HUES64 (cell line): ENCODE measurements around the gene KIAA1671.

Experiments
- H3K27ac ChIP-seq: 2 replicates; pipeline ENCODE4 v1.7.0; 2013; ENCODE audit warnings: low read depth, low read length, inconsistent platforms
- H3K27me3 ChIP-seq: 2 replicates; pipeline ENCODE4 v1.6.1; 2013; ENCODE audit warnings: mild to moderate bottlenecking, low read length; ENCODE audit not compliant: insufficient read depth
- H3K36me3 ChIP-seq: 2 replicates; pipeline ENCODE4 v1.6.1; 2013; ENCODE audit warnings: mild to moderate bottlenecking, low read length; ENCODE audit not compliant: insufficient read depth
- H3K4me1 ChIP-seq: 2 replicates; pipeline ENCODE4 v1.6.1; 2013; ENCODE audit warnings: mild to moderate bottlenecking, low read length, moderate library complexity; ENCODE audit not compliant: insufficient read depth
- H3K4me3 ChIP-seq: 2 replicates; pipeline ENCODE4 v1.5.1; 2013; ENCODE audit warnings: mild to moderate bottlenecking, low read length, moderate library complexity
- H3K9ac ChIP-seq: 2 replicates; pipeline ENCODE4 v1.6.1; 2013; ENCODE audit warnings: mild to moderate bottlenecking, low read depth, low read length
- H3K9me3 ChIP-seq: 2 replicates; pipeline ENCODE4 v1.6.1; 2013; ENCODE audit warnings: low read depth, low read length; ENCODE audit not compliant: insufficient read depth
- WGBS: fragments of 150-250, 120-280 bp; methylation state at CpG from one replicate; pipeline ENCODE4 v1.1.7; 2013; ENCODE audit warnings: missing lambda C conversion rate; 5-methylcytosine and 5-hydroxymethylcytosine counted together

The KIAA1671 gene

DNA sequence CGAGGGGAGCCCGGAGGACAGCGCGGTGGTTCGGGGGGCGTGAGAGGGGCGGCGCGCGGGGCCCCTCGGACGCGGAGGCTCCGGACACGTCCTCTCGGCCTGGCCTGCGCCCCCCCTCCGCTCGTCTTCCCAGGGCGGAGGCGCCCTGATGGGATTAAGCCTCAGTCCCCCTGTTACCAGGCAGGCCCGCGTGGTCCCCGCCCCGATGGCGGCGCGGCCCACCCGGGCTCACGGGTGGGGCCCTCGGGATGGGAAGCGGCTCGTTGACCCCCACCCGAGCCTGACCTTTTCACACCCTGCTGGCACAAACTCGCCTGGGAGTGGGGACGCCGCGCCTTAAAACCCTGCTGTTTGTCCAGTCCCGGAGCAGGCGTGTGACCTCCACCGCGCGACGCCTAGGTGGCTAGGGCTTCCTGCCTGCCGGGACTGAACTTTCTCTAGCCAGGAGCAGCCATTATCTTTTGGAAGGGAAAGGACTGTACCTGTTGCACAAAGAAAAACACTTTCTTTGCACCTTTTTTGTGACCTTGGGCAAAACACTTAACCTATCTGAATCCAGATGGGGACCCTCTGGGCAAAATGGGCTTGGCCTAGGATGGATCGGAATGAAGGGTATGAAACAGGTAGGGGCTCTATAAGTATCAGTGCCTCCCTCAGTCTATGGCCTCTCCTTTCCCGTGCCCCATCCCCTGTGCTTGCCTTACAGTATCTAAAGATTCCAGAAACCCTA, 1.0 kb downstream of the KIAA1671 start:
- Histone ChIP-seq H3K9me3 (no peaks in the 10 kb centered on the region), H3K27me3 (no peaks in the 10 kb centered on the region), H3K4me1 (peaks cover 17% of the 10 kb centered on the region), H3K36me3 (no peaks in the 10 kb centered on the region), H3K9ac (peak overlapping the region; percentile 97), H3K4me3 (peak overlapping the region; percentile 96), H3K27ac (peak overlapping the region; percentile 76)
- WGBS = 4% methylated on average over 47 of the region's 47 CpGs

DNA sequence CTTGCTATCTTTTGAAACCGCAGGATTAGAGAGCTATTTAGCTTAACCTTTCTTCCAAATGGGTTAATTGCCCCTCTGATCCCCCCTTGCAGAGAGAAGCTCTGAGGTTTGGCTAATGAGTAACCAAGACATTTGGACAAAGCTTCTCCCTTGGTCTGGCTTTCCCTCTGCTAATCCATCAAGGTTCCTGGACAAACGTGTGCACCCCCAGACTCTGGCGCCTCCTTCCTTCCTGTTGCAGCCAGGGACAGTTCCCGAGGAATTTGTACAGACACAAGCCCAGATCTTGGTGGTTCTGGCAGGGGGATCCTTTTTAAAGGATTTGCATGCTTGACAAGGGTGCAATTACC, 1.6 kb downstream of the KIAA1671 start:
- H3K4me1 ChIP-seq = peaks cover 17% of the 10 kb centered on the region
- no peaks in the 10 kb centered on the region for H3K9me3 ChIP-seq
- H3K27me3 ChIP-seq = no peaks in the 10 kb centered on the region
- no peaks in the 10 kb centered on the region for H3K36me3 ChIP-seq
- H3K9ac ChIP-seq = peak overlapping the region; percentile 97; the same call in 1 of the 2 replicates
- H3K4me3 ChIP-seq = peak overlapping the region; percentile 96
- 63% methylated on average over 4 of the region's 4 CpGs for WGBS
- H3K27ac ChIP-seq = no peak overlapping the region

DNA sequence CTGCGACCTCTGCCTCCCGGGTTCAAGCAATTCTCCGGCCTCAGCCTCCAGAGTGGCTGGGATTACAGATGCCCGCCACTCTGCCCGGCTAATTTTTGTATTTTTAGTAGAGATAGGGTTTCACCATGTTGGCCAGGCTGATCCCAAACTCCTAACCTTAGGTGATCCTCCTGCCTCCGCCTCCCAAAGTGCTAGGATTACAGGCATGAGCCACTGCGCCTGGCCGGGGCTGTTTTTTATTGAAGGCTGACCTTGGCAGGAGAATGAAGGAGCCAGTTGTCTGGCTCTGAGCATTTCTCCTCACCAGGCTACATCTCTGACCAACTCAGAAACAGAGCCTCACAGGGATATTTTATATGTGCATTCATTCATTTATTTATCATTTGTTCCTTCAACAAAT, 2.3 kb downstream of the KIAA1671 start:
- H3K27me3 ChIP-seq = no peaks in the 10 kb centered on the region
- H3K4me3 ChIP-seq = no peak overlapping the region
- no peak overlapping the region for H3K27ac ChIP-seq
- 87% methylated on average over 8 of the region's 8 CpGs for WGBS
- H3K4me1 ChIP-seq = peaks cover 12% of the 10 kb centered on the region
- H3K36me3 ChIP-seq = no peaks in the 10 kb centered on the region
- H3K9ac ChIP-seq = no peak overlapping the region
- H3K9me3 ChIP-seq = no peaks in the 10 kb centered on the region

DNA sequence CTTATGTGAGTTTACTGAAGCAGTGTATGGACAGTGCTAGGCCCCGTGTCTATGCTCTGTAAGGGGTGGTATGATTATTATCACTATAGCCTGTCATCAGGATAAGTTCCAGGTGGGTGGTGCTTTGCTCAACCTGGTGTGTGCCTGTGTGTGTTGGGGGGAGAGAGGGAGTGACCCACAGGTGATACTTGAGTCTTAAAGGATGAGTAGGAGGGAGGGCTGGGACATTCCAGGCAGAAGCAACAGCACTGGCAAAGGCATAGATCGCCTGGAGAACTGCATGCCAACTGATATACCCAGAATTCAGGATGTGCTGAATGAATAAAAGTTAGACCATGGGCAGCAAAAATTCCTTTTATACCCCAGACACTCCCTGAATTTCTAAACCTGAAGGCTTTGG, 4.5 kb downstream of the KIAA1671 start:
- Histone ChIP-seq H3K9me3 (no peaks in the 10 kb centered on the region), H3K4me3 (no peak overlapping the region), H3K27ac (no peak overlapping the region), H3K27me3 (no peaks in the 10 kb centered on the region), H3K9ac (no peak overlapping the region), H3K4me1 (peaks cover 10% of the 10 kb centered on the region), H3K36me3 (no peaks in the 10 kb centered on the region)
- WGBS = 81% methylated on average over 2 of the region's 2 CpGs

DNA sequence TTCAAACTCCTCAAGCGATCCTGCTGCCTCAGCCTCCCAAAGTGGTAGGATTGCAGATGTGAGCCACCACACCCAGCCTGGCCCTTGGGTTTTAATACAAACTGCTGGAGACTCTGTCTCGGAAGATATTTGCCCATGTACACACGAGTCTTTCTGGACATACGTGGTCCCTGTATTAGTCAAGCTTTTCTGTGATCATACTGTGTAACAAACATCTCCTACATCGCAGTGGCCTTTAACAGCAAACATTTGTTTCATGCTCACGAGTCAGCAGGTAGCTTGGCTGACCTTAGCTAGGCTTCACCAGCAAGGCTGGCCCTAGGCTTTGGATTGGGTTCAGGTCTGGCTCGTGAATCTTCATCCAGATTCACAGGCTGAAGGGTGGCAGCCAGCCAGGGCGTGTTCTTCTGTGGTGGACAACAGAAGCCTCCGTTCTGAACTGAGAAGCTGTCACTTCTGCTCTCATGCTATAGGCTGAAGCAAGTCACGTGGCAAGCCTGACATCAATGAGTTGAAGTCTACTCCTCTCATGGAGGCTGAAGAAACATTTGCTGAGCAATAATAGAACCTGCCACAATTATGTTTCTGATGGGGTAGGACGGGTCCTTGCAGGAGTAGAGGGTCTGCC, 8.8 kb downstream of the KIAA1671 start:
- H3K4me3 ChIP-seq = no peak overlapping the region
- H3K36me3 ChIP-seq = no peaks in the 10 kb centered on the region; the same call in 1 of the 2 replicates
- H3K4me1 ChIP-seq = no peaks in the 10 kb centered on the region; the same call in 1 of the 2 replicates
- H3K27ac ChIP-seq = no peak overlapping the region
- no peaks in the 10 kb centered on the region for H3K27me3 ChIP-seq
- no peaks in the 10 kb centered on the region for H3K9me3 ChIP-seq
- WGBS = 93% methylated on average over 11 of the region's 11 CpGs
- no peak overlapping the region for H3K9ac ChIP-seq

DNA sequence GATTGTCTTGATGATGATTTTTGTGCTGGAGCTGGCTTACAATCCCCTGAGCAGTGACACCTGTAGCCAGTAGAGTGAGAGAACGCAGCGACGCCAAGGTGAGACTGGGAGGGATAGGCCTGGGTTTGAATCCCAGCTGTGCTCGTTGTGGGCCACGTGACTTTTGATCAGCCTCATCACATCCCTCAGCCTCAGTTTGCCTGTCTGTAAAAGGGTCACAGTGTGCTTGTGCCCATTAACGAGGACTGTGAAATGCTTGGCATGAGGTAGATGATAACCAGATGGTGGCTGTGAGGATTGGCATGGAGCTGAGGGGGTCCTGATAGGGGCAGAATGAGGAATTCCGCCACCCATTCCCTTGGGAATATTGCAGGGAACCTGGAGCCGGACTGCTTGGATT, 9.6 kb downstream of the KIAA1671 start:
- H3K36me3 ChIP-seq = no peaks in the 10 kb centered on the region; the same call in 1 of the 2 replicates
- H3K4me1 ChIP-seq = no peaks in the 10 kb centered on the region; the same call in 1 of the 2 replicates
- H3K27ac ChIP-seq = no peak overlapping the region
- no peak overlapping the region for H3K9ac ChIP-seq
- WGBS = 98% methylated on average over 8 of the region's 8 CpGs
- no peaks in the 10 kb centered on the region for H3K9me3 ChIP-seq
- H3K27me3 ChIP-seq = no peaks in the 10 kb centered on the region
- H3K4me3 ChIP-seq = no peak overlapping the region

DNA sequence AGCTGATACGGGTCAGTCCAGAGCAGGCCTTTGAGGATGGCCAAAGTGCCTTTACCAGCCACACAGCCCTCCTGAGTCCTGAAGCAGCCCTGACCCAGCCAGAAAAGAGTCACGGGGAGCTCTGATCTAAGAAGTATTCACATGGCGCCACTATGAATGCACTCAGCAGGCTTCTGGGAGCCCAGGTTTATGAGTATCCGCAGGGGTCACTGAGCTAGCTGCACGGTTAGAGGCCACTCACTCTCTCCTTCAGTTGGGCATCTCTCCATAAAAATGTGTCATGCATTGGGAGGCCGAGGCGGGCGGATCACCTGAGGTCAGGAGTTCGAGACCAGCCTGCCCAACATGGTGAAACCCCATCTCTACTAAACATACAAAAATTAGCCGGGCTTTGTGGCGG, 10.3 kb downstream of the KIAA1671 start:
- WGBS = 93% methylated on average over 11 of the region's 11 CpGs
- no peak overlapping the region for H3K4me3 ChIP-seq

DNA sequence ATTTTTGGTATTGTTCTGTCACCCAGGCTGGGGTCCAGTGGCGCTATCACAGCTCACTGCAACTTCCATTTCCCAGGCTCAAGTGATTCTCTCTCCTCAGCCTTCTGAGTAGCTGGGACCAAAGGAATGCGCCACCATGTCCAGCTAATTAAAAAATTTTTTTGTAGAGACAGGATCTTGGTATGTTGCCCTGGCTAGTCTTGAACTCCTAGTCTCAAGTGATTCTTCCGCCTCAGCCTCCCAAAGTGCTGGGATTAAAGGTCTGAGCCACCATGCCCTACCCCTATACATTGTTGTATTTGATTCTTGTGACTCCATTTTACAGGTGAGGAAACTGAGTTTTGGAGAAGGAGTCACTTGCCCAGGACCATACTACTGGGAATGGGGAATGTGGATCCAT, 11.9 kb downstream of the KIAA1671 start:
- H3K9me3 ChIP-seq = no peaks in the 10 kb centered on the region
- H3K27me3 ChIP-seq = no peaks in the 10 kb centered on the region
- 95% methylated on average over 3 of the region's 3 CpGs for WGBS
- H3K4me3 ChIP-seq = no peak overlapping the region
- H3K4me1 ChIP-seq = peaks cover 13% of the 10 kb centered on the region
- H3K9ac ChIP-seq = no peak overlapping the region
- H3K27ac ChIP-seq = no peak overlapping the region
- H3K36me3 ChIP-seq = no peaks in the 10 kb centered on the region; the same call in 1 of the 2 replicates

More for the DNA sequence above, 10.3 kb downstream of the KIAA1671 start:
- H3K27me3 ChIP-seq = no peaks in the 10 kb centered on the region
- H3K36me3 ChIP-seq = no peaks in the 10 kb centered on the region; the same call in 1 of the 2 replicates
- H3K9ac ChIP-seq = no peak overlapping the region
- H3K27ac ChIP-seq = no peak overlapping the region
- peaks cover under 1% of the 10 kb centered on the region; the same call in 1 of the 2 replicates for H3K4me1 ChIP-seq
- H3K9me3 ChIP-seq = no peaks in the 10 kb centered on the region

DNA sequence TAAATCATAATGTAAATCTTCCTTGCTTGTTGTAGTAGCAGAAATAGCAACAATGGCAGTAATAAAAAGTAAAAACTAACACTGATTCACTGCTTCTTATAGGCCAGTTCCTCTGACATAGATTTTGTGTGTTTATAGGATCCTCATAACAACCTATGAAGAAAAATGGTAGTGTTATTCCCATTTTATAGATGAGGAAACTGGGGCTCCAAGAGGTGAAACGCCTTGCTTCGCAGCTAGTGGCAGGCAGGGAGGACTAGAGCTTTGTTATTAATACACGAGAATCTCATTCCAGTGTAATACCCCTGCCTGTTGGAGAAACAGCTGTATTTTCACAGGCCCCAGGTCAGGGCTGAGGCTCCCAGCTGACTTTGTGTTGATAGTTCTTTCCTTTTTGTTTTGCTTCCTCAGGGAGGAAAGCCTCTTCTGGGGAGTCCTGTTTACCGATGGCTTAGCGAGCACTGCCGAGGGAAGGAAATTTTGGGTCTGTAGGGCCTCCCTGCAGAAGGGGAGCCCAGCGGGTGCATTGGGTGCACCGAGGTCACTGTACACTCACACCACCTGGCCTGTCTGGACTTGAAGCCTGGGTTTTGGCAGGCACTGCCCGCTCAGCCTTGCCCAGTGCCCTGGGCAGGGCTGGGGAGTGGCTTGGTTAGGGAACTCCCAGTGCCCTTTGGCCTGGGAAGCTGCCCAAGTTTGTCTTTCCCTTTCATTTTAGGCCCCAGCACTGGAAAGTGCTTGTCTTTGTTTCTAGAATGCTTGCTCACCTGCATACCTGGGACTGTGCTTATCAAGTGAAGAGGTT, 13.5 kb downstream of the KIAA1671 start:
- 0 out of 2 replicates have a peak overlapping the region, but pooled peaks have one; percentile 8 for H3K9ac ChIP-seq
- H3K4me3 ChIP-seq = no peak overlapping the region
- H3K27ac ChIP-seq = peak overlapping the region; percentile 68; the same call in 1 of the 2 replicates

DNA sequence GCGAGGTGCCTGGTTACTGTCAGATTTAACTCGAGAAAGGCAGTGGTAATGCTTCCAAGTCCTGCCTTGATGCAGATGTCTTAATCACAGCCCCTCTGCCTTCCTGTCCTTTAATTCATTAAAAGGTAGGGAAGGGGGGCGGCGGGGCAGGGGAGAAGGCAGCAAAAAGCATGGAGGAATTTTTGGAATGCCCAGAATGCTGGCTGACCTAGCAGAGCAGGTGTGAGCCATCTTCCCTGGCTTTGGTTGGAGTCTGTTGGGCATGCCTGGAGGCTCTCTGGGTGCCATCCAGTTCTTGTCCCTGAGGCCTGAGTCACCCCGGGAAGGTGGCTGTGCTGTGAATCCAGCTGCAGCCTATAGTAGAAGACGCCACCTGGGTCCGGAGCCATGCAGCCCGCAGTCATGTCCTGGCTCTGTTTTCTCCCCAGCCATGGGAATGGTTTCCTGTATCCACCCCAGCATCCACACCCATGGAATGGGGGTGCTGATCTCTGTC, 15.6 kb downstream of the KIAA1671 start:
- WGBS = 79% methylated on average over 8 of the region's 8 CpGs
- peak overlapping the region; percentile 46; the same call in 1 of the 2 replicates for H3K9ac ChIP-seq

More for the DNA sequence above, 13.5 kb downstream of the KIAA1671 start:
- no peaks in the 10 kb centered on the region for H3K9me3 ChIP-seq
- 85% methylated on average over 9 of the region's 9 CpGs for WGBS
- H3K4me1 ChIP-seq = peaks cover 23% of the 10 kb centered on the region
- no peaks in the 10 kb centered on the region; the same call in 1 of the 2 replicates for H3K36me3 ChIP-seq
- no peaks in the 10 kb centered on the region for H3K27me3 ChIP-seq

More for the DNA sequence above, 15.6 kb downstream of the KIAA1671 start:
- Histone ChIP-seq H3K36me3 (no peaks in the 10 kb centered on the region), H3K27me3 (no peaks in the 10 kb centered on the region), H3K4me1 (peaks cover 23% of the 10 kb centered on the region), H3K27ac (peak overlapping the region; percentile 77), H3K4me3 (no peak overlapping the region), H3K9me3 (no peaks in the 10 kb centered on the region)
